Endothelial cell of umbilical vein (primary cell): Measurements from ENCODE around the gene CELSR1. TPM values are rescaled to one million over a fixed set of nuclear protein-coding genes. Genes with fewer than 3 reads are reported as not detected.

Experiments used
- BruUV-seq: library from RNA; stranded (reverse); fragments of 400-500 nt; replicated peaks from 2 replicates; lab custom pipeline; 2021; lab: Mats Ljungman, UMichigan
- CTCF ChIA-PET: fragments of 300-600, 350-600 bp; sonication (Branson Sonifier 250); formaldehyde crosslinking; loops from one replicate; lab custom pipeline; 2021; ENCODE audit warnings: antibody characterized with exemption, inconsistent platforms; lab: Charles Lee
- POLR2A ChIA-PET: fragments of 300-600, 350-600 bp; sonication (Branson Sonifier 250); formaldehyde crosslinking; loops from one replicate; lab custom pipeline; 2021; ENCODE audit warnings: antibody characterized with exemption, inconsistent platforms; lab: Charles Lee
- DNase-seq: peaks from one replicate; pipeline ENCODE4 v3.0.0-alpha.2; 2011; ENCODE audit warnings: low read depth, low spot score
- FAIRE-seq: peaks from 2 replicates; lab custom pipeline; 2011; peaks lifted over from hg19 to GRCh38; lab: Jason Lieb, UNC
- H2AFZ ChIP-seq: 2 replicates; pipeline ENCODE4 v1.6.0; 2012; ENCODE audit warnings: low read depth, low read length, control low read depth, inconsistent platforms
- H3K27ac ChIP-seq: 2 replicates; pipeline ENCODE4 v1.5.1; 2011; ENCODE audit warnings: low read depth, mild to moderate bottlenecking, control low read depth, low read length, moderate library complexity; ENCODE audit not compliant: insufficient read depth
- H3K27me3 ChIP-seq, 2 experiments: 2 replicates each; pipeline versions ENCODE4 v1.6.0 to v1.6.1; 2011; ENCODE audit warnings: low read length in 2 of 2, mixed read lengths in 1 of 2; ENCODE audit not compliant: control insufficient read depth in 2 of 2, insufficient read depth in 2 of 2
- H3K36me3 ChIP-seq, 2 experiments: 2 replicates in 1 of 2; 3 replicates in 1 of 2; pipeline ENCODE4 v1.5.1; 2011; ENCODE audit warnings: low read length in 2 of 2, mild to moderate bottlenecking in 1 of 2, moderate library complexity in 1 of 2; ENCODE audit not compliant: control insufficient read depth in 2 of 2, insufficient read depth in 2 of 2; ENCODE audit errors: extremely low read depth in 1 of 2
- H3K4me1 ChIP-seq: 3 replicates; pipeline ENCODE4 v1.5.1; 2011; ENCODE audit warnings: mild to moderate bottlenecking, low read length; ENCODE audit not compliant: control insufficient read depth, insufficient read depth; ENCODE audit errors: extremely low read depth
- H3K4me2 ChIP-seq: 2 replicates; pipeline ENCODE4 v1.6.1; 2011; ENCODE audit warnings: low read length, control low read depth, mixed read lengths; ENCODE audit not compliant: insufficient read depth
- H3K4me3 ChIP-seq, 3 experiments: fragments of 200-600 bp in 1 of 3; sonication (generic), shearing (Covaris generic) in 1 of 3; replicated peaks in 1 of 3; 2 replicates each; pipeline ENCODE4 v1.5.1; 2011 to 2016; ENCODE audit warnings: control low read depth in 3 of 3, low read length in 3 of 3, mild to moderate bottlenecking in 2 of 3, inconsistent platforms in 1 of 3, low read depth in 1 of 3, moderate library complexity in 1 of 3; ENCODE audit not compliant: insufficient read depth in 1 of 3
- H3K79me2 ChIP-seq: 2 replicates; pipeline ENCODE4 v1.6.0; 2012; ENCODE audit warnings: low read length, inconsistent platforms; ENCODE audit not compliant: control insufficient read depth, insufficient read depth
- H3K9ac ChIP-seq: replicated peaks from 2 replicates; pipeline ENCODE3; 2011; ENCODE audit warnings: low read length, control low read depth; ENCODE audit not compliant: insufficient read depth; ENCODE audit errors: extremely low read depth
- H3K9me1 ChIP-seq: replicated peaks from 3 replicates; pipeline ENCODE4 v1.6.0; 2011; ENCODE audit warnings: mild to moderate bottlenecking, low read length; ENCODE audit not compliant: control insufficient read depth, insufficient read depth; ENCODE audit errors: extremely low read depth
- H3K9me3 ChIP-seq: replicated peaks from 2 replicates; pipeline ENCODE4 v1.5.1; 2012; ENCODE audit warnings: low read length, inconsistent platforms; ENCODE audit not compliant: control insufficient read depth, insufficient read depth
- H4K20me1 ChIP-seq: replicated peaks from 2 replicates; pipeline ENCODE3; 2011; ENCODE audit warnings: mild to moderate bottlenecking, low read length; ENCODE audit not compliant: control insufficient read depth, insufficient read depth; ENCODE audit errors: extremely low read depth
- EZH2 ChIP-seq: IDR thresholded peaks from 2 replicates; pipeline ENCODE4 v1.6.1; 2012; ENCODE audit warnings: borderline replicate concordance, low read depth, mild to moderate bottlenecking, moderate library complexity, low read length, inconsistent platforms; ENCODE audit not compliant: severe bottlenecking
- FOS ChIP-seq: IDR thresholded peaks from 2 replicates; pipeline ENCODE4 v1.6.1; 2011; ENCODE audit warnings: mild to moderate bottlenecking, low read length, moderate library complexity, borderline replicate concordance; ENCODE audit not compliant: insufficient read depth
- GATA2 ChIP-seq: IDR thresholded peaks from 2 replicates; pipeline ENCODE4 v1.7.0; 2011; ENCODE audit warnings: low read depth, mild to moderate bottlenecking, moderate library complexity, mixed read lengths, low read length; ENCODE audit not compliant: insufficient read length, insufficient read depth
- JUN ChIP-seq: IDR thresholded peaks from 2 replicates; pipeline ENCODE4 v1.6.1; 2011; ENCODE audit warnings: borderline replicate concordance, low read depth; ENCODE audit not compliant: insufficient read length, insufficient read depth
- MYC ChIP-seq: IDR thresholded peaks from one replicate; pipeline ENCODE4 v1.6.1; 2011; ENCODE audit warnings: mild to moderate bottlenecking, low read depth, low read length
- POLR2A ChIP-seq: IDR thresholded peaks from 2 replicates; pipeline ENCODE4 v1.6.1; 2012; ENCODE audit warnings: low read depth, mild to moderate bottlenecking, control low read depth, low read length
- POLR2AphosphoS5 ChIP-seq: IDR thresholded peaks from 2 replicates; pipeline ENCODE4 v1.6.1; 2012; ENCODE audit warnings: low read depth, mild to moderate bottlenecking, control low read depth, low read length, moderate library complexity; ENCODE audit not compliant: insufficient read depth
- dilution Hi-C: fragments of 300-500 bp; cut with MboI; formaldehyde crosslinking; loops from one replicate; pipeline ENCODE4 v1.15.0; 2019; ENCODE audit warnings: low sequenced_read_pairs; ENCODE audit not compliant: extremely low pct_ligation_motif_present
- intact Hi-C: fragments of 100-400 bp; cut with micrococcal nuclease; formaldehyde crosslinking; loops from one replicate; pipeline ENCODE4 v1.10.0; 2022
- polyA plus RNA-seq, 4 experiments: library from polyadenylated mRNA; depleted of rRNA in 3 of 4; stranded (reverse) in 3 of 4; unstranded in 1 of 4; fragments of >200 nt; gene quantifications; 2 replicates each; pipeline versions ENCODE4 v1.2.1 to v1.2.3, GENCODE V29; 2011 to 2012; ENCODE audit warnings: missing spikeins in 1 of 4
- total RNA-seq: library from RNA; stranded (reverse); gene quantifications from 2 replicates; pipeline ENCODE4 v1.2.3, GENCODE V29; 2021
- TF ChIP-seq, protein P1 (sequence below), 2 donors: IDR thresholded peaks; 1 replicate in 1 of 2; 2 replicates in 1 of 2; pipeline ENCODE4 v1.5.1; 2011; ENCODE audit warnings: low read length in 2 of 2, mild to moderate bottlenecking in 2 of 2, moderate library complexity in 2 of 2, control low read depth in 1 of 2, inconsistent platforms in 1 of 2, low read depth in 1 of 2; ENCODE audit not compliant: insufficient read depth in 1 of 2; ENCODE audit errors: extremely low read depth in 1 of 2
- TF ChIP-seq, protein P2 (sequence below): IDR thresholded peaks from 2 replicates; pipeline ENCODE4 v1.6.1; 2011; ENCODE audit not compliant: insufficient read depth, insufficient read length

Gene CELSR1
- total and polyA plus RNA-seq, 2 donors (not counting 3 experiments of a cell fraction or from before 2014, with no cell fraction given) = 3.7 to 5.4 TPM

- H3K9me3 ChIP-seq = no peaks in the 10 kb centered on the region
- H2AFZ ChIP-seq = no peak overlapping the region
- H3K4me2 ChIP-seq = no peak overlapping the region
- ChIA-PET CTCF (interaction anchor here (2.3 kb wide), 1 partner anchor 8 kb away, joined by 10 read pairs; no protein-coding TSS in a partner anchor), POLR2A (interaction anchor here (0.7 kb wide), 1 partner anchor 113 kb away, joined by 3 read pairs; no protein-coding TSS in a partner anchor)
- no TSS peak for BruUV-seq
- DNase-seq (no peak), FAIRE-seq (no peak)
- H3K36me3 ChIP-seq = no peaks in the 10 kb centered on the region
- no peaks in the 10 kb centered on the region for H4K20me1 ChIP-seq
- H3K9ac ChIP-seq = no peak overlapping the region
- dilution Hi-C loops (no loop called here), intact Hi-C loops (no loop called here)
- TF ChIP-seq MYC = no peak
- no peak for TF ChIP-seq JUN
- H3K9me1 ChIP-seq = no peaks in the 10 kb centered on the region
- no peak overlapping the region for H3K4me3 ChIP-seq
- H3K4me1 ChIP-seq = peaks cover 6% of the 10 kb centered on the region
- no peaks in the 10 kb centered on the region for H3K79me2 ChIP-seq
- H3K27me3 ChIP-seq = no peaks in the 10 kb centered on the region
- no peak overlapping the region for H3K27ac ChIP-seq
These were observed 161.3 kb downstream of the CELSR1 start for GRCh38 chr22:46376111-46376510.

DNA sequence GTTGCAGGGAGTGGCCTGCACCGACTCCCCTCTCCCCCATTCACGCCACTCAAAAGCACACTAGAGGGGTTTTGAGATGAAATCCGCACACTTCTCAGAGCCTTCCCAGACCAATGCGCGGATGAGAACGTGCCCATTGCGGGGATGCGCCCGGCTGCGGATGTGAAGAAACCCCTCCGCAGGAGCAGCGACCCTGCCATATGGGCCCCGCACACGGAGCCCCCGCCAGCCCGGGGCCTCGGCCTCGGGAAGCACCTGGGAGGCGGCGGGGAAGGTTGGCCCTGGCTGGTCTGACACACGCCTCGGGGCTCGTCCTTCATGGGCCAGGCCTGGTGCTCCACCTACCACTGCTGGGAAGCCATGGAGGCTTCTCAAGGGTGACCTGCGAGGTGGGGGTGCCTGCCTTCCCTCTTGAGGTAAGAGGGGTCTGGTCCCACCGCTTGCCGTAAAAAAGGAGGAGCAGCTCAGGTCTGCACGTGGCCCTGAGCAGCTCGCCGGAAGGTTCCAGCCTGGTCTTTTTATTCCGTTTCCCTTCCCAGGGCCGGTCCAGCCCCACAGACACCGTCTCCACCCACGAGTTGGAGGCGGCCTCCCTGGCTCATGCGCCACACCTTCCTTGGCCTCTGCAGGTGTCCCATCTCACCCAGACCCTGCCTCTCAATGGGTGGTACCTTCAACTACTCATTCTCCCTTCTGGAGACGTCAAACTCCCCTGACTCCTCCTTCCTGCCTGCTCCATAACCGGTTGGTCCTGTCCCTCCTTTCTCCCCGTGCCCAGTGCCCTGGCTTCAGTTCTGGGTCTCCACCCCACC is 162.6 kb downstream of the CELSR1 start:
- Histone ChIP-seq H3K9ac (no peak overlapping the region), H3K4me1 (peaks cover 6% of the 10 kb centered on the region), H3K27me3 (no peaks in the 10 kb centered on the region), H3K79me2 (no peaks in the 10 kb centered on the region), H3K4me3 (no peak overlapping the region), H3K9me1 (no peaks in the 10 kb centered on the region), H2AFZ (no peak overlapping the region), H3K9me3 (no peaks in the 10 kb centered on the region), H4K20me1 (no peaks in the 10 kb centered on the region), H3K36me3 (no peaks in the 10 kb centered on the region), H3K27ac (no peak overlapping the region), H3K4me2 (no peak overlapping the region)
- no TSS peak for BruUV-seq
- dilution Hi-C loops = no loop called here
- CTCF ChIA-PET = interaction anchor here (2.3 kb wide), 1 partner anchor 7 kb away, joined by 10 read pairs; no protein-coding TSS in a partner anchor
- FAIRE-seq (no peak), DNase-seq (no peak)
- TF ChIP-seq, protein P1, sequence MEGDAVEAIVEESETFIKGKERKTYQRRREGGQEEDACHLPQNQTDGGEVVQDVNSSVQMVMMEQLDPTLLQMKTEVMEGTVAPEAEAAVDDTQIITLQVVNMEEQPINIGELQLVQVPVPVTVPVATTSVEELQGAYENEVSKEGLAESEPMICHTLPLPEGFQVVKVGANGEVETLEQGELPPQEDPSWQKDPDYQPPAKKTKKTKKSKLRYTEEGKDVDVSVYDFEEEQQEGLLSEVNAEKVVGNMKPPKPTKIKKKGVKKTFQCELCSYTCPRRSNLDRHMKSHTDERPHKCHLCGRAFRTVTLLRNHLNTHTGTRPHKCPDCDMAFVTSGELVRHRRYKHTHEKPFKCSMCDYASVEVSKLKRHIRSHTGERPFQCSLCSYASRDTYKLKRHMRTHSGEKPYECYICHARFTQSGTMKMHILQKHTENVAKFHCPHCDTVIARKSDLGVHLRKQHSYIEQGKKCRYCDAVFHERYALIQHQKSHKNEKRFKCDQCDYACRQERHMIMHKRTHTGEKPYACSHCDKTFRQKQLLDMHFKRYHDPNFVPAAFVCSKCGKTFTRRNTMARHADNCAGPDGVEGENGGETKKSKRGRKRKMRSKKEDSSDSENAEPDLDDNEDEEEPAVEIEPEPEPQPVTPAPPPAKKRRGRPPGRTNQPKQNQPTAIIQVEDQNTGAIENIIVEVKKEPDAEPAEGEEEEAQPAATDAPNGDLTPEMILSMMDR (IDR thresholded peaks at IDR 0.05; ENCODE audit: extremely low read depth in 1 of 2, insufficient read depth in 1 of 2, low read depth in 1 of 2, low read length in 2 of 2) = no peak
- no peak for TF ChIP-seq MYC
- TF ChIP-seq GATA2 = no peak
- TF ChIP-seq FOS = no peak
- no peak for TF ChIP-seq JUN
- TF ChIP-seq EZH2 = no peak
- TF ChIP-seq POLR2A = no peak
- no peak for TF ChIP-seq POLR2AphosphoS5
- TF ChIP-seq, protein P2, sequence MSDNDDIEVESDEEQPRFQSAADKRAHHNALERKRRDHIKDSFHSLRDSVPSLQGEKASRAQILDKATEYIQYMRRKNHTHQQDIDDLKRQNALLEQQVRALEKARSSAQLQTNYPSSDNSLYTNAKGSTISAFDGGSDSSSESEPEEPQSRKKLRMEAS = no peak
- intact Hi-C loops = no loop called here
- POLR2A ChIA-PET = interaction anchor here (0.7 kb wide), 1 partner anchor 115 kb away, joined by 3 read pairs; no protein-coding TSS in a partner anchor
